A549 treated with AZD9567 at 1 μM for 4 hours (cell line): Measurements from ENCODE around the gene COL25A1. TPM values are rescaled to one million over a fixed set of nuclear protein-coding genes. Genes with fewer than 3 reads are reported as not detected.

Experiments
- total RNA-seq: library from RNA; stranded (reverse); fragments of 200-300 nt; extraction: Qiagen RNA extraction; gene quantifications from 5 replicates; pipeline ENCODE4 v1.2.3, GENCODE V29; 2022; ENCODE audit not compliant: insufficient read depth

Gene COL25A1
- not detected in 5 replicates for total RNA-seq

GRCh38 chr4:109302361-109303139 lies at the start of gene COL25A1:
Gene COL25A1 (minus strand): TSS chr4:109302658.

DNA sequence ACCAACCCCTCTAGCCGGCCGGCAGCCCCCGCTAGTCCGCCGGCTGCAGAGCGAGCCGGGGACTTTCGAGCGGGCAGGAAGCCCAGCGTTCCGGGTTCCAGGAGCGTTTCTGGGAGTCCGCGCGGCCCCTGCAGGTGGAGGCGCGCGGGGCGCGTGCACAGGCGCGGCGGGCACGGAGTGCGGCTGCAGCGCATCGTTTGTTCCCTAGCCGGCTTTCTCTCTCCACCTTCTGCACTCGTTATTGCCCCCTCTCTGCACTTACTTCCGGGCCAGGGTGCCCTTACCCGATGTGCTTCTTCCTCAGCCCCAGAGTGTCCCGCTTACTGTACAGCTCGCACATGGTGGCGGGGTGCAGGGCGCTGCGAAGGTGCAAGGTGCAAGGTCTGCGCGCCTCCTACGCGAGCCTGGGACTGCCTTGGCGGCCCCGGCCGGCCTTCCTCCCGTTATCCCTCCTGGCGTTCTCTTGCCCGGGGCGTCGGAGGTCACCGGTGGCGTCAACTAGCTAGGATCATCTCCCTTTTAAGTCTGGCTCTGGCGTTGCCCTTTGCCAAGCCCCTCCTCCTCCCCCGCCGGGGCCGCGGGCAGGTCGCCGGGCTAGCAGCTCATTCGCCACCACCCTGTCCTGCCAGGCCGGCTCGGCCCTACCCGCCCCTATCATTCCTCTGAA lies 539.8 kb downstream of the COL25A1 start, which contains the start of gene ETNPPL:
TSS of gene ETNPPL (minus strand) at position 495 of the 667 bp plus-strand sequence. CDS start at position 340, 155 bp downstream.

Other genes with a start within 250 kb of the COL25A1 start
- 17.6 to 22.7 TPM (median 20.6 TPM) in 5 replicates for gene SEC24B, start 131.2 kb upstream of the COL25A1 start, total RNA-seq